GM12878 (cell line): Measurements from ENCODE around the gene NKD2. TPM values are rescaled to one million over a fixed set of nuclear protein-coding genes. Genes with fewer than 3 reads are reported as not detected.

Source experiments
- ATAC-seq: fragments of 200-7000 bp; cut with Tn5 transposase; 3 replicates; pipeline ENCODE4 v1.9.1; 2020; ENCODE audit warnings: mild to moderate bottlenecking, moderate library complexity
- BruUV-seq: library from RNA; stranded (reverse); fragments of 400-500 nt; replicated peaks from 2 replicates; lab custom pipeline; 2021; lab: Mats Ljungman, UMichigan
- CTCF ChIA-PET: fragments of 300-600 bp; sonication (Branson Sonifier 250); formaldehyde crosslinking; extraction: SDS; loops from one replicate; lab custom pipeline; 2021; ENCODE audit warnings: inconsistent platforms; lab: Yijun Ruan, JAX
- POLR2A ChIA-PET: fragments of 350-600 bp; formaldehyde crosslinking; extraction: SDS; loops from one replicate; lab custom pipeline; 2021; ENCODE audit warnings: inconsistent platforms; lab: Charles Lee
- RAD21 ChIA-PET: fragments of 300-600 bp; sonication (Branson Sonifier 250); formaldehyde crosslinking; loops from one replicate; lab custom pipeline; 2023; ENCODE audit warnings: antibody characterized with exemption; ENCODE audit not compliant: unreplicated experiment; lab: Charles Lee
- SMC1A ChIA-PET: fragments of 300-600 bp; sonication (Branson Sonifier 250); formaldehyde crosslinking; loops from one replicate; lab custom pipeline; 2023; ENCODE audit not compliant: unreplicated experiment, uncharacterized antibody; lab: Charles Lee
- DNase-seq: peaks from one replicate; pipeline ENCODE4 v3.0.0-alpha.2; 2011; ENCODE audit warnings: low read depth, low spot score
- FAIRE-seq: peaks from 3 replicates; lab custom pipeline; 2011; peaks lifted over from hg19 to GRCh38; lab: Jason Lieb, UNC
- H2AFZ ChIP-seq: 2 replicates; pipeline ENCODE4 v1.6.0; 2011; ENCODE audit warnings: low read depth, low read length, control low read depth; ENCODE audit not compliant: control insufficient read depth
- H3K27ac ChIP-seq: 2 replicates; pipeline ENCODE4 v1.5.1; 2011; ENCODE audit warnings: control low read depth; ENCODE audit not compliant: control insufficient read depth, insufficient read depth
- H3K27me3 ChIP-seq, 2 experiments: replicated peaks in 1 of 2; 2 replicates each; pipeline versions ENCODE4 v1.6.0 to v1.6.1; 2011; ENCODE audit warnings: low read length in 1 of 2; ENCODE audit not compliant: control insufficient read depth in 2 of 2, insufficient read depth in 2 of 2
- H3K36me3 ChIP-seq, 2 experiments: 2 replicates each; pipeline ENCODE4 v1.5.1; 2011; ENCODE audit warnings: low read length in 1 of 2; ENCODE audit not compliant: control insufficient read depth in 2 of 2, insufficient read depth in 2 of 2
- H3K4me1 ChIP-seq: 2 replicates; pipeline ENCODE4 v1.6.1; 2011; ENCODE audit warnings: mild to moderate bottlenecking, low read length, moderate library complexity, mixed read lengths; ENCODE audit not compliant: control insufficient read depth, insufficient read depth
- H3K4me2 ChIP-seq: 2 replicates; pipeline ENCODE4 v1.6.0; 2011; ENCODE audit warnings: control low read depth; ENCODE audit not compliant: control insufficient read depth, insufficient read depth
- H3K4me3 ChIP-seq: fragments of 200-600 bp; sonication (generic); 2 replicates; pipeline ENCODE4 v1.5.1; 2016
- H3K79me2 ChIP-seq: 2 replicates; pipeline ENCODE4 v1.6.0; 2011; ENCODE audit warnings: low read length; ENCODE audit not compliant: control insufficient read depth, insufficient read depth
- H3K9ac ChIP-seq: 2 replicates; pipeline ENCODE4 v1.8.0; 2011; ENCODE audit warnings: low read length, control low read depth, mixed read lengths; ENCODE audit not compliant: control insufficient read depth, insufficient read depth
- H3K9me3 ChIP-seq: replicated peaks from 3 replicates; pipeline ENCODE4 v1.5.1; 2011; ENCODE audit warnings: mild to moderate bottlenecking, low read length; ENCODE audit not compliant: control insufficient read depth, insufficient read depth
- H4K20me1 ChIP-seq: 2 replicates; pipeline ENCODE4 v1.6.0; 2011; ENCODE audit not compliant: control insufficient read depth, insufficient read depth
- CEBPB ChIP-seq, 2 experiments: fragments of 150-350 bp in 1 of 2; IDR thresholded peaks; 2 replicates each; pipeline ENCODE4 v1.6.1; 2012 to 2014; ENCODE audit warnings: low read depth in 2 of 2, low read length in 2 of 2, borderline replicate concordance in 1 of 2, inconsistent platforms in 1 of 2
- HDAC2 ChIP-seq: fragments of 200-600 bp; sonication (generic); IDR thresholded peaks from 2 replicates; pipeline ENCODE4 v1.6.1; 2017
- JUNB ChIP-seq: IDR thresholded peaks from 2 replicates; pipeline ENCODE4 v1.6.1; 2016; ENCODE audit warnings: antibody characterized with exemption, mild to moderate bottlenecking
- MEF2B ChIP-seq: fragments of 450-650 bp; IDR thresholded peaks from 2 replicates; pipeline ENCODE4 v1.6.1; 2018; ENCODE audit warnings: mild to moderate bottlenecking, moderate library complexity; ENCODE audit not compliant: partially characterized antibody, poor library complexity, severe bottlenecking
- MTA3 ChIP-seq: IDR thresholded peaks from 2 replicates; pipeline ENCODE4 v1.6.1; 2012; ENCODE audit warnings: low read length, inconsistent platforms, borderline replicate concordance
- MYC ChIP-seq: IDR thresholded peaks from 2 replicates; pipeline ENCODE4 v1.6.1; 2011; ENCODE audit warnings: mild to moderate bottlenecking, low read length, moderate library complexity, inconsistent platforms; ENCODE audit not compliant: insufficient read depth, insufficient replicate concordance, insufficient read length, severe bottlenecking
- NFIC ChIP-seq: IDR thresholded peaks from 2 replicates; pipeline ENCODE4 v1.6.1; 2012; ENCODE audit warnings: low read depth, mild to moderate bottlenecking, inconsistent platforms, low read length, moderate library complexity
- RBBP5 ChIP-seq: fragments of 200-600 bp; sonication (generic); conservative IDR thresholded peaks from 2 replicates; pipeline ENCODE4 v1.6.1; 2016
- RCOR1 ChIP-seq: conservative IDR thresholded peaks from 2 replicates; pipeline ENCODE4 v1.6.1; 2012; ENCODE audit warnings: low read depth, low read length, improper control_type of control experiment
- RUNX3 ChIP-seq: IDR thresholded peaks from 2 replicates; pipeline ENCODE4 v1.6.1; 2012; ENCODE audit warnings: low read length, inconsistent platforms
- WGBS: methylation state at CpG from one replicate; pipeline ENCODE4 v1.1.6; 2016; ENCODE audit warnings: low lambda C conversion rate; ENCODE audit not compliant: insufficient replicate concordance, insufficient coverage; ENCODE audit errors: missing lambda C conversion rate; 5-methylcytosine and 5-hydroxymethylcytosine counted together
- in situ Hi-C: fragments of 300-500 bp; cut with MboI; formaldehyde crosslinking; loops from 9 replicates; pipeline ENCODE4 v1.14.3; 2018; ENCODE audit warnings: mixed read lengths
- intact Hi-C: fragments of 100-400 bp; cut with micrococcal nuclease; formaldehyde crosslinking; loops from one replicate; pipeline ENCODE4 v1.14.2; 2022; ENCODE audit not compliant: unreplicated experiment
- polyA plus RNA-seq, 11 experiments: library from polyadenylated mRNA; depleted of rRNA in 4 of 11; unstranded in 6 of 11; stranded (reverse) in 5 of 11; fragments of >200 nt; fragmentation: Nextera tagmentation in 4 of 11; fragmentation: Illumina TruSeq in 1 of 11; extraction: Ambion mirVana in 4 of 11; extraction: Trizol in 1 of 11; gene quantifications; 1 replicate in 1 of 11; 2 replicates in 10 of 11; pipeline versions ENCODE4 v1.2.1 to v1.2.3, GENCODE V29; 2011 to 2016; ENCODE audit warnings: inconsistent platforms in 2 of 11, missing spikeins in 2 of 11, low read depth in 1 of 11
- total RNA-seq, 4 experiments: library from RNA; depleted of rRNA in 3 of 4; stranded (reverse); fragments of >200 nt in 3 of 4; fragmentation: Illumina TruSeq in 1 of 4; extraction: Trizol in 1 of 4; gene quantifications; 2 replicates each; pipeline versions ENCODE4 v1.2.1 to v1.2.3, GENCODE V29; 2013 to 2021
- TF ChIP-seq, protein P1 (sequence below): fragments of 450-650 bp; IDR thresholded peaks from 2 replicates; pipeline ENCODE4 v1.6.1; 2017; ENCODE audit warnings: antibody characterized with exemption, mild to moderate bottlenecking, moderate library complexity
- TF ChIP-seq, protein P2 (sequence below): fragments of 450-650 bp; IDR thresholded peaks from 2 replicates; pipeline ENCODE4 v1.6.1; 2017; ENCODE audit warnings: mild to moderate bottlenecking, moderate library complexity

Gene NKD2
- total and polyA plus RNA-seq, 10 of the 15 experiments (the other 5 are each of a cell fraction or from before 2014, with no cell fraction given): 0.20 to 0.83 (median 0.26) TPM; not detected in 7

DNA sequence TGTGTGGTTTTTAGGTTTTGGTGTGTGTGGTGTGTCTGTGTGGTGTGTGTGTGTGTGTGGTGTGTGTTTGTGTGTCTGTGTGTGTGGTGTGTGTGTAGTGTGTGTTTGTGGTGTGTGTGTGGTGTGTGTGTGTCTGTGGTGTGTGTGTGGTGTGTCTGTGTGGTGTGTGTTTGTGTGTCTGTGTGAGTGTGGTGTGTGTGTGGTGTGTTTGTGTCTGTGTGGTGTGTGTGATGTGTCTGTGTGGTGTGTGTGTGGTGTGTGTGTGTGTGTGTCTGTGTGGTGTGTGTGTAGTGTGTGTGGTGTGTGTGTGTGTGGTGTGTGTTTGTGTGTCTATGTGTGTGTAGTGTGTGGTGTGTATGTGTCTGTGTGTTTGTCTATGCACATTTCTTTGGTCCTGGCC lies 25.0 kb upstream of the NKD2 start:
- no peaks in the 10 kb centered on the region for H4K20me1 ChIP-seq
- SMC1A ChIA-PET: no interaction called here
- DNase-seq (no peak), FAIRE-seq (peak; percentile 54), ATAC-seq (no peak)
- in situ Hi-C loops (no loop called here), intact Hi-C loops (no loop called here)
- TF ChIP-seq MYC: no peak
- no peak for TF ChIP-seq HDAC2
- no peaks in the 10 kb centered on the region for H3K4me1 ChIP-seq
- no peak overlapping the region for H3K27ac ChIP-seq
- peaks cover 2% of the 10 kb centered on the region; the same call in 1 of the 3 replicates for H3K9me3 ChIP-seq
- H3K27me3 ChIP-seq: no peaks in the 10 kb centered on the region
- RAD21 ChIA-PET: no interaction called here
- no peak overlapping the region for H3K4me3 ChIP-seq
- H3K36me3 ChIP-seq: no peaks in the 10 kb centered on the region
- H2AFZ ChIP-seq: no peak overlapping the region
- no peak overlapping the region for H3K9ac ChIP-seq
- H3K79me2 ChIP-seq: no peaks in the 10 kb centered on the region
- BruUV-seq: no TSS peak
- POLR2A ChIA-PET: no interaction called here
- H3K4me2 ChIP-seq: no peak overlapping the region
- CTCF ChIA-PET: no interaction called here

- no TSS peak for BruUV-seq
- no peak overlapping the region for H2AFZ ChIP-seq
- RAD21 ChIA-PET: no interaction called here
- TF ChIP-seq CEBPB (IDR thresholded peaks at IDR 0.05; ENCODE audit: borderline replicate concordance in 1 of 2, low read depth in 2 of 2, low read length in 2 of 2) (no peak), RCOR1 (no peak), RUNX3 (no peak), NFIC (no peak), MEF2B (no peak), RBBP5 (no peak), MTA3 (no peak), JUNB (no peak)
- TF ChIP-seq, protein P1, sequence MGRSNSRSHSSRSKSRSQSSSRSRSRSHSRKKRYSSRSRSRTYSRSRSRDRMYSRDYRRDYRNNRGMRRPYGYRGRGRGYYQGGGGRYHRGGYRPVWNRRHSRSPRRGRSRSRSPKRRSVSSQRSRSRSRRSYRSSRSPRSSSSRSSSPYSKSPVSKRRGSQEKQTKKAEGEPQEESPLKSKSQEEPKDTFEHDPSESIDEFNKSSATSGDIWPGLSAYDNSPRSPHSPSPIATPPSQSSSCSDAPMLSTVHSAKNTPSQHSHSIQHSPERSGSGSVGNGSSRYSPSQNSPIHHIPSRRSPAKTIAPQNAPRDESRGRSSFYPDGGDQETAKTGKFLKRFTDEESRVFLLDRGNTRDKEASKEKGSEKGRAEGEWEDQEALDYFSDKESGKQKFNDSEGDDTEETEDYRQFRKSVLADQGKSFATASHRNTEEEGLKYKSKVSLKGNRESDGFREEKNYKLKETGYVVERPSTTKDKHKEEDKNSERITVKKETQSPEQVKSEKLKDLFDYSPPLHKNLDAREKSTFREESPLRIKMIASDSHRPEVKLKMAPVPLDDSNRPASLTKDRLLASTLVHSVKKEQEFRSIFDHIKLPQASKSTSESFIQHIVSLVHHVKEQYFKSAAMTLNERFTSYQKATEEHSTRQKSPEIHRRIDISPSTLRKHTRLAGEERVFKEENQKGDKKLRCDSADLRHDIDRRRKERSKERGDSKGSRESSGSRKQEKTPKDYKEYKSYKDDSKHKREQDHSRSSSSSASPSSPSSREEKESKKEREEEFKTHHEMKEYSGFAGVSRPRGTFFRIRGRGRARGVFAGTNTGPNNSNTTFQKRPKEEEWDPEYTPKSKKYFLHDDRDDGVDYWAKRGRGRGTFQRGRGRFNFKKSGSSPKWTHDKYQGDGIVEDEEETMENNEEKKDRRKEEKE: no peak
- TF ChIP-seq, protein P2, sequence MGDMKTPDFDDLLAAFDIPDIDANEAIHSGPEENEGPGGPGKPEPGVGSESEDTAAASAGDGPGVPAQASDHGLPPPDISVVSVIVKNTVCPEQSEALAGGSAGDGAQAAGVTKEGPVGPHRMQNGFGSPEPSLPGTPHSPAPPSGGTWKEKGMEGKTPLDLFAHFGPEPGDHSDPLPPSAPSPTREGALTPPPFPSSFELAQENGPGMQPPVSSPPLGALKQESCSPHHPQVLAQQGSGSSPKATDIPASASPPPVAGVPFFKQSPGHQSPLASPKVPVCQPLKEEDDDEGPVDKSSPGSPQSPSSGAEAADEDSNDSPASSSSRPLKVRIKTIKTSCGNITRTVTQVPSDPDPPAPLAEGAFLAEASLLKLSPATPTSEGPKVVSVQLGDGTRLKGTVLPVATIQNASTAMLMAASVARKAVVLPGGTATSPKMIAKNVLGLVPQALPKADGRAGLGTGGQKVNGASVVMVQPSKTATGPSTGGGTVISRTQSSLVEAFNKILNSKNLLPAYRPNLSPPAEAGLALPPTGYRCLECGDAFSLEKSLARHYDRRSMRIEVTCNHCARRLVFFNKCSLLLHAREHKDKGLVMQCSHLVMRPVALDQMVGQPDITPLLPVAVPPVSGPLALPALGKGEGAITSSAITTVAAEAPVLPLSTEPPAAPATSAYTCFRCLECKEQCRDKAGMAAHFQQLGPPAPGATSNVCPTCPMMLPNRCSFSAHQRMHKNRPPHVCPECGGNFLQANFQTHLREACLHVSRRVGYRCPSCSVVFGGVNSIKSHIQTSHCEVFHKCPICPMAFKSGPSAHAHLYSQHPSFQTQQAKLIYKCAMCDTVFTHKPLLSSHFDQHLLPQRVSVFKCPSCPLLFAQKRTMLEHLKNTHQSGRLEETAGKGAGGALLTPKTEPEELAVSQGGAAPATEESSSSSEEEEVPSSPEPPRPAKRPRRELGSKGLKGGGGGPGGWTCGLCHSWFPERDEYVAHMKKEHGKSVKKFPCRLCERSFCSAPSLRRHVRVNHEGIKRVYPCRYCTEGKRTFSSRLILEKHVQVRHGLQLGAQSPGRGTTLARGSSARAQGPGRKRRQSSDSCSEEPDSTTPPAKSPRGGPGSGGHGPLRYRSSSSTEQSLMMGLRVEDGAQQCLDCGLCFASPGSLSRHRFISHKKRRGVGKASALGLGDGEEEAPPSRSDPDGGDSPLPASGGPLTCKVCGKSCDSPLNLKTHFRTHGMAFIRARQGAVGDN: no peak
These were observed 23.8 kb upstream of the NKD2 start for GRCh38 chr5:984774-985173.

More at GRCh38 chr5:984774-985173, 23.8 kb upstream of the NKD2 start:
- no peaks in the 10 kb centered on the region for H3K79me2 ChIP-seq
- no peak overlapping the region for H3K9ac ChIP-seq
- in situ Hi-C loops (no loop called here), intact Hi-C loops (no loop called here)
- H3K4me1 ChIP-seq: no peaks in the 10 kb centered on the region
- ATAC-seq (no peak), DNase-seq (no peak), FAIRE-seq (no peak)
- no peak overlapping the region for H3K4me2 ChIP-seq
- H3K9me3 ChIP-seq: peaks cover 2% of the 10 kb centered on the region; the same call in 1 of the 3 replicates
- no peak overlapping the region for H3K4me3 ChIP-seq
- no peaks in the 10 kb centered on the region for H3K36me3 ChIP-seq
- H3K27me3 ChIP-seq: peaks cover 0 to 1% of the 10 kb centered on the region in 2 experiments; a peak in 3 of 4 replicates
- no peaks in the 10 kb centered on the region for H4K20me1 ChIP-seq
- ChIA-PET POLR2A (no interaction called here), CTCF (no interaction called here), SMC1A (interaction anchor here (1.4 kb wide), 1 partner anchor 183 kb away, joined by 4 read pairs; no protein-coding TSS in a partner anchor)
- no peak overlapping the region for H3K27ac ChIP-seq
- 2% methylated on average over 3 of the region's 3 CpGs for WGBS
